BJ (cell line): ENCODE measurements around the gene C1QTNF5. TPM values are rescaled to one million over a fixed set of nuclear protein-coding genes. Genes with fewer than 3 reads are reported as not detected.

Experiments
- CTCF ChIA-PET: fragments of 350-600 bp; formaldehyde crosslinking; extraction: SDS; loops from one replicate; lab custom pipeline; 2021; ENCODE audit warnings: antibody characterized with exemption, inconsistent platforms; lab: Yijun Ruan, JAX
- POLR2A ChIA-PET: fragments of 300-600 bp; sonication (Branson Sonifier 250); formaldehyde crosslinking; extraction: SDS; loops from one replicate; lab custom pipeline; 2021; ENCODE audit warnings: antibody characterized with exemption; lab: Charles Lee
- DNase-seq: peaks from one replicate; pipeline ENCODE4 v3.0.0-alpha.2; 2011; ENCODE audit warnings: low read depth
- H3K27me3 ChIP-seq: 2 replicates; pipeline ENCODE4 v1.6.0; 2011; ENCODE audit warnings: low read length; ENCODE audit not compliant: control insufficient read depth, insufficient read depth
- H3K36me3 ChIP-seq: 2 replicates; pipeline ENCODE4 v1.5.1; 2011; ENCODE audit warnings: low read length; ENCODE audit not compliant: control insufficient read depth, insufficient read depth
- H3K4me3 ChIP-seq: 2 replicates; pipeline ENCODE4 v1.5.1; 2011; ENCODE audit warnings: low read depth, mild to moderate bottlenecking, control low read depth, low read length
- polyA plus RNA-seq: library from polyadenylated mRNA; depleted of rRNA; stranded (reverse); fragments of >200 nt; gene quantifications from 2 replicates; pipeline ENCODE4 v1.2.3, GENCODE V29; 2011
- TF ChIP-seq, protein P1 (sequence below): IDR thresholded peaks from 2 replicates; pipeline ENCODE4 v1.5.1; 2011; ENCODE audit warnings: low read depth, mild to moderate bottlenecking, control low read depth, inconsistent platforms, low read length, moderate library complexity; ENCODE audit not compliant: insufficient read depth

The C1QTNF5 gene
- polyA plus RNA-seq, 1 experiment = 19.4 TPM

- CTCF ChIA-PET = interaction anchor here (0.8 to 2.4 kb wide), 5 partner anchors 10 to 159 kb away, joined by 3 to 8 read pairs (median 4); no protein-coding TSS in a partner anchor
- POLR2A ChIA-PET = interaction anchor here (0.6 kb wide), 1 partner anchor 13 kb away, joined by 3 read pairs; no protein-coding TSS in a partner anchor
- no peak for DNase-seq
- Histone ChIP-seq H3K27me3 (peaks cover 2% of the 10 kb centered on the region), H3K36me3 (no peaks in the 10 kb centered on the region), H3K4me3 (peak overlapping the region; percentile 48)
- TF ChIP-seq, protein P1, sequence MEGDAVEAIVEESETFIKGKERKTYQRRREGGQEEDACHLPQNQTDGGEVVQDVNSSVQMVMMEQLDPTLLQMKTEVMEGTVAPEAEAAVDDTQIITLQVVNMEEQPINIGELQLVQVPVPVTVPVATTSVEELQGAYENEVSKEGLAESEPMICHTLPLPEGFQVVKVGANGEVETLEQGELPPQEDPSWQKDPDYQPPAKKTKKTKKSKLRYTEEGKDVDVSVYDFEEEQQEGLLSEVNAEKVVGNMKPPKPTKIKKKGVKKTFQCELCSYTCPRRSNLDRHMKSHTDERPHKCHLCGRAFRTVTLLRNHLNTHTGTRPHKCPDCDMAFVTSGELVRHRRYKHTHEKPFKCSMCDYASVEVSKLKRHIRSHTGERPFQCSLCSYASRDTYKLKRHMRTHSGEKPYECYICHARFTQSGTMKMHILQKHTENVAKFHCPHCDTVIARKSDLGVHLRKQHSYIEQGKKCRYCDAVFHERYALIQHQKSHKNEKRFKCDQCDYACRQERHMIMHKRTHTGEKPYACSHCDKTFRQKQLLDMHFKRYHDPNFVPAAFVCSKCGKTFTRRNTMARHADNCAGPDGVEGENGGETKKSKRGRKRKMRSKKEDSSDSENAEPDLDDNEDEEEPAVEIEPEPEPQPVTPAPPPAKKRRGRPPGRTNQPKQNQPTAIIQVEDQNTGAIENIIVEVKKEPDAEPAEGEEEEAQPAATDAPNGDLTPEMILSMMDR = no peak
Observed at GRCh38 chr11:119316016-119316728, 24.5 kb downstream of the C1QTNF5 start.

DNA sequence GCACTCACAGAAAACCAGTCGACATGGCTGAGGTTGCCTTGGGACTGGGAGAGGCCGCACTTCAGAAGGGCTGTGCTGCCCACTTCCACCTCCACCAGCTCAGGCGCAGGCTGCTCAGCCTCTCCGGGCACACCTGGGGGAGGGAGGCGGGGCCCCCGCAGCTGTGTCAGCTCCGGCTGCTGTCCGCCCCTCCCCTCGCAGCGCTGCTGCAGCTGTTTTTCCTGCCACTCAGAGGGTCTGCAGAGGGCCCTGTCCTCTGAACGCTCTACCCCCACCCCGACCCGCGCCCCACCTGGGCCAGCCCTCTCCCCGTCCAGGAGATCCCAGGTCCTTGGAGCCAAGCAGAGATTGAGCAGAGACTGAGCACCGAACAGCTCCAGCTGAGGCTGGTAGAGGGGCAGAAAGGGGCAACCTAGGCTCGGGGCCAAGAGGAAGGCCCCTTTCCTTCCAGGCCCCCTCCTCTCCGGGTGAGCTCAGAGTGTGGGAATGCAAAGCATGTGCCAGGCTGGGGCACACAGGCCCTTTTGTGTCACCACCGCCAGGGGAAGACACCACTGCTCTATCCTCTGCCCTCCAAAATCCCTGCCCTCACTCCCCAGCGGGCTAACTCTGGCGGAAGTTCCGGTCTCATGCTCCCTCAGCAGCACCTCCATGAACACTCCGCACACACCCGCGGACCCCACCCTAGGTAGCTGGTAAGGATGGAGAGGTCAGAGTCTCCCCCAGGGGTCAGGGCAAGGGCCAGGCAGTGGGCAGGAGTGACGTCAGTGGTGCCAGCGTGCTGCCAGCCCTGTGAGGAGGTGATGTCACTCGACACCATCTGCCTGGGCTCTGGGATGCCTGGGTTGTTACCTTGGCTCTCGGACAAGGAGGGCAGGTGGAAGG lies 25.3 kb downstream of the C1QTNF5 start:
- DNase-seq = no peak
- H3K4me3 ChIP-seq = peak overlapping the region; percentile 48; the same call in 1 of the 2 replicates

GRCh38 chr11:119314726-119315125 lies 26.0 kb downstream of the C1QTNF5 start:
- DNase-seq = no peak
- ChIA-PET CTCF (interaction anchor here (0.7 to 2.5 kb wide), 5 partner anchors 8 to 158 kb away, joined by 3 to 10 read pairs (median 4); no protein-coding TSS in a partner anchor), POLR2A (no interaction called here)
- Histone ChIP-seq H3K4me3 (no peak overlapping the region), H3K27me3 (peaks cover 2% of the 10 kb centered on the region), H3K36me3 (no peaks in the 10 kb centered on the region)
- TF ChIP-seq, protein P1 = no peak

More for the DNA sequence above, 25.3 kb downstream of the C1QTNF5 start:
- ChIA-PET CTCF (interaction anchor here (1.3 to 2.5 kb wide), 5 partner anchors 8 to 158 kb away, joined by 3 to 10 read pairs (median 5); no protein-coding TSS in a partner anchor), POLR2A (no interaction called here)
- Histone ChIP-seq H3K36me3 (no peaks in the 10 kb centered on the region), H3K27me3 (peaks cover 2% of the 10 kb centered on the region)
- TF ChIP-seq, protein P1 = no peak; the same call in 1 of the 2 replicates

DNA sequence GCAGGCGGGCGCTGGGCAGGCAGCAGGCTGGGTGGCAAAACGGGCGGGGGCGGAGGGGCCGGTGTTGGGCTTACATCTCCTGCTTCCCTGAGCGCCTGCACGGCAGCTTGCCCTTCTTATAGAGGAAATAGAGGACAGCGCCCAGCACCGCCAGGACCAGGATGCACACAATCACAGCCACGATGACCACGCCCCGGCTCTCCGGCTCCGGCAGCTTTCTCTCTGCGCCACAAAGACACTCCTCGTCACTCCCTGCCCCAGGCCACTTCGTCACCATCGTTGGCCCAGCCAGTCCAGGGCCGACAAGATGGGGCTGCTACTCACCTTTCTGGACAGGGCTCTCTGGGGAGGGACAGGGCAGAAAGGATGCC lies 30.0 kb downstream of the C1QTNF5 start:
- CTCF ChIA-PET = interaction anchor here (1.3 to 1.6 kb wide), 2 partner anchors 10 to 27 kb away, joined by 4 to 5 read pairs; no protein-coding TSS in a partner anchor
- DNase-seq = no peak
- H3K27me3 ChIP-seq = peaks cover 2% of the 10 kb centered on the region; the same call in 1 of the 2 replicates
- POLR2A ChIA-PET = no interaction called here
- TF ChIP-seq, protein P1 = no peak
- H3K4me3 ChIP-seq = no peak overlapping the region
- peaks cover 4% of the 10 kb centered on the region; the same call in 1 of the 2 replicates for H3K36me3 ChIP-seq
